ENCODE measurements around the gene SPEN. TPM values are rescaled to one million over a fixed set of nuclear protein-coding genes. Genes with fewer than 3 reads are reported as not detected.

SPEN gene
- total and polyA plus RNA-seq, 2 of the 13 experiments (the other 11 are each of a cell fraction or from before 2014, with no cell fraction given): 4.8 to 14.0 TPM

DNA sequence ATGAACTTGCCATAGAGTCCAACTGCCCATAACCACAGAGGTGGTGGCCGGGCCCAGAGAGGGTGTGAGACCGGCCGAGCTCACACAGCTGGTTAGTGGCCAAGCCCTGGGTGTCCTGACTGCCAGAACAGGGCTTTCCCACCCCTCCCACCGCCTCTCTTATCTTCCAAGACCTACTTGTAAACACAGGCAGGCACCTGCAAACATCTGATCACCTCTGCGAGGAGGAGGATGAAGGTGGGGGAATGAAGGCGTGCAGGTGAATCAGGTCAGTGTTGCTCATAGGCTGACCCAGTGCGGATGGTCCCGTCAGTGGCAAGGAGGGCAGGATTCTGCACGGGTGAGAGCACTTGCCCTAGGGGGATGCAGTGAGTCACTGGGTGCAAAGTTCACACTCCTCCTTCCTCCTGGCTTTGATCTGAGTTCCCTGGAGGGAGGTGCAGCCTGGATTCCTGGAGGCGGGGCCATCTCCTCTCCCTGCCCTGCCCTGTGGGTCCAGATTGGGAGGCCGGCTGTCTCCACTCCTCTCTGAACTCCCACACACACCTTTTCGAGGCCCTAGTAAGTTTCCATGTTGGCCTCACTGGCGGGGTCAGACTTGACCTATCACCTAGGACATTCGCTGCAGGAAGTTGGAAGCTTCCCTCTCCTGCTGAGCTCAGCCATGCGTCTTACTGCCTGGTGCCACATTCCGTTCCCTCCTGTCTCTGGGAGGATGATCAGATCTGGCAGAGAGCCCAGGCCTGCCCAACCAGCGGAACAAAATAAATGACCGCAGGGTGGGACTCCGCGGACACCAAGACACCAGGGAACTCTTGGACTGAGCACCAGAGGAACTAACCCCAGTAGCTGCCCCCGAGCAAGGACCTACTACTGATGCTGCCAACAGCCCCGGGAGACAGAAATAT lies 47.3 kb upstream of the SPEN start (continued):
- TF ChIP-seq, protein P1, sequence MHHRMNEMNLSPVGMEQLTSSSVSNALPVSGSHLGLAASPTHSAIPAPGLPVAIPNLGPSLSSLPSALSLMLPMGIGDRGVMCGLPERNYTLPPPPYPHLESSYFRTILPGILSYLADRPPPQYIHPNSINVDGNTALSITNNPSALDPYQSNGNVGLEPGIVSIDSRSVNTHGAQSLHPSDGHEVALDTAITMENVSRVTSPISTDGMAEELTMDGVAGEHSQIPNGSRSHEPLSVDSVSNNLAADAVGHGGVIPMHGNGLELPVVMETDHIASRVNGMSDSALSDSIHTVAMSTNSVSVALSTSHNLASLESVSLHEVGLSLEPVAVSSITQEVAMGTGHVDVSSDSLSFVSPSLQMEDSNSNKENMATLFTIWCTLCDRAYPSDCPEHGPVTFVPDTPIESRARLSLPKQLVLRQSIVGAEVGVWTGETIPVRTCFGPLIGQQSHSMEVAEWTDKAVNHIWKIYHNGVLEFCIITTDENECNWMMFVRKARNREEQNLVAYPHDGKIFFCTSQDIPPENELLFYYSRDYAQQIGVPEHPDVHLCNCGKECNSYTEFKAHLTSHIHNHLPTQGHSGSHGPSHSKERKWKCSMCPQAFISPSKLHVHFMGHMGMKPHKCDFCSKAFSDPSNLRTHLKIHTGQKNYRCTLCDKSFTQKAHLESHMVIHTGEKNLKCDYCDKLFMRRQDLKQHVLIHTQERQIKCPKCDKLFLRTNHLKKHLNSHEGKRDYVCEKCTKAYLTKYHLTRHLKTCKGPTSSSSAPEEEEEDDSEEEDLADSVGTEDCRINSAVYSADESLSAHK (CRISPR knock-in tag; IDR thresholded peaks at IDR 0.05; ENCODE audit: borderline replicate concordance): no peak
- TF ChIP-seq ZFP41 (CRISPR knock-in tag; IDR thresholded peaks at IDR 0.05; ENCODE audit: borderline replicate concordance): no peak
- TF ChIP-seq, protein P2, sequence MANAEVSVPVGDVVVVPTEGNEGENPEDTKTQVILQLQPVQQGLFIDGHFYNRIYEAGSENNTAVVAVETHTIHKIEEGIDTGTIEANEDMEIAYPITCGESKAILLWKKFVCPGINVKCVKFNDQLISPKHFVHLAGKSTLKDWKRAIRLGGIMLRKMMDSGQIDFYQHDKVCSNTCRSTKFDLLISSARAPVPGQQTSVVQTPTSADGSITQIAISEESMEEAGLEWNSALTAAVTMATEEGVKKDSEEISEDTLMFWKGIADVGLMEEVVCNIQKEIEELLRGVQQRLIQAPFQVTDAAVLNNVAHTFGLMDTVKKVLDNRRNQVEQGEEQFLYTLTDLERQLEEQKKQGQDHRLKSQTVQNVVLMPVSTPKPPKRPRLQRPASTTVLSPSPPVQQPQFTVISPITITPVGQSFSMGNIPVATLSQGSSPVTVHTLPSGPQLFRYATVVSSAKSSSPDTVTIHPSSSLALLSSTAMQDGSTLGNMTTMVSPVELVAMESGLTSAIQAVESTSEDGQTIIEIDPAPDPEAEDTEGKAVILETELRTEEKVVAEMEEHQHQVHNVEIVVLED (CRISPR knock-in tag; IDR thresholded peaks at IDR 0.05; ENCODE audit: borderline replicate concordance): peak; percentile 44; the same call in 1 of the 2 replicates
- TF ChIP-seq, protein P3, sequence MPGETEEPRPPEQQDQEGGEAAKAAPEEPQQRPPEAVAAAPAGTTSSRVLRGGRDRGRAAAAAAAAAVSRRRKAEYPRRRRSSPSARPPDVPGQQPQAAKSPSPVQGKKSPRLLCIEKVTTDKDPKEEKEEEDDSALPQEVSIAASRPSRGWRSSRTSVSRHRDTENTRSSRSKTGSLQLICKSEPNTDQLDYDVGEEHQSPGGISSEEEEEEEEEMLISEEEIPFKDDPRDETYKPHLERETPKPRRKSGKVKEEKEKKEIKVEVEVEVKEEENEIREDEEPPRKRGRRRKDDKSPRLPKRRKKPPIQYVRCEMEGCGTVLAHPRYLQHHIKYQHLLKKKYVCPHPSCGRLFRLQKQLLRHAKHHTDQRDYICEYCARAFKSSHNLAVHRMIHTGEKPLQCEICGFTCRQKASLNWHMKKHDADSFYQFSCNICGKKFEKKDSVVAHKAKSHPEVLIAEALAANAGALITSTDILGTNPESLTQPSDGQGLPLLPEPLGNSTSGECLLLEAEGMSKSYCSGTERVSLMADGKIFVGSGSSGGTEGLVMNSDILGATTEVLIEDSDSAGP (CRISPR knock-in tag; IDR thresholded peaks at IDR 0.05; ENCODE audit: borderline replicate concordance): peak; percentile 84
- TF ChIP-seq JUN (CRISPR knock-in tag; IDR thresholded peaks at IDR 0.05): peak; percentile 95
- no peak; the same call in 1 of the 2 replicates for TF ChIP-seq ZNF552 (CRISPR knock-in tag; IDR thresholded peaks at IDR 0.05; ENCODE audit: borderline replicate concordance)
- TF ChIP-seq, protein P4, sequence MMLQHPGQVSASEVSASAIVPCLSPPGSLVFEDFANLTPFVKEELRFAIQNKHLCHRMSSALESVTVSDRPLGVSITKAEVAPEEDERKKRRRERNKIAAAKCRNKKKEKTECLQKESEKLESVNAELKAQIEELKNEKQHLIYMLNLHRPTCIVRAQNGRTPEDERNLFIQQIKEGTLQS (CRISPR knock-in tag; IDR thresholded peaks at IDR 0.05): peak; percentile 97
- TF ChIP-seq KLF16 (CRISPR knock-in tag; IDR thresholded peaks at IDR 0.05): 0 out of 4 replicates have a peak, but pooled peaks of 1 of the 2 experiments have one; percentile 35
- no peak for TF ChIP-seq ZNF792 (CRISPR knock-in tag; IDR thresholded peaks at IDR 0.05)
- TF ChIP-seq ASH2L (IDR thresholded peaks at IDR 0.05; ENCODE audit: insufficient read length, low read depth, low read length): peak; percentile 67
- TF ChIP-seq, protein P5, sequence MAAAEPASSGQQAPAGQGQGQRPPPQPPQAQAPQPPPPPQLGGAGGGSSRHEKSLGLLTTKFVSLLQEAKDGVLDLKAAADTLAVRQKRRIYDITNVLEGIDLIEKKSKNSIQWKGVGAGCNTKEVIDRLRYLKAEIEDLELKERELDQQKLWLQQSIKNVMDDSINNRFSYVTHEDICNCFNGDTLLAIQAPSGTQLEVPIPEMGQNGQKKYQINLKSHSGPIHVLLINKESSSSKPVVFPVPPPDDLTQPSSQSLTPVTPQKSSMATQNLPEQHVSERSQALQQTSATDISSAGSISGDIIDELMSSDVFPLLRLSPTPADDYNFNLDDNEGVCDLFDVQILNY (CRISPR knock-in tag; conservative IDR thresholded peaks at IDR 0.05): no peak
- TF ChIP-seq, protein P6, sequence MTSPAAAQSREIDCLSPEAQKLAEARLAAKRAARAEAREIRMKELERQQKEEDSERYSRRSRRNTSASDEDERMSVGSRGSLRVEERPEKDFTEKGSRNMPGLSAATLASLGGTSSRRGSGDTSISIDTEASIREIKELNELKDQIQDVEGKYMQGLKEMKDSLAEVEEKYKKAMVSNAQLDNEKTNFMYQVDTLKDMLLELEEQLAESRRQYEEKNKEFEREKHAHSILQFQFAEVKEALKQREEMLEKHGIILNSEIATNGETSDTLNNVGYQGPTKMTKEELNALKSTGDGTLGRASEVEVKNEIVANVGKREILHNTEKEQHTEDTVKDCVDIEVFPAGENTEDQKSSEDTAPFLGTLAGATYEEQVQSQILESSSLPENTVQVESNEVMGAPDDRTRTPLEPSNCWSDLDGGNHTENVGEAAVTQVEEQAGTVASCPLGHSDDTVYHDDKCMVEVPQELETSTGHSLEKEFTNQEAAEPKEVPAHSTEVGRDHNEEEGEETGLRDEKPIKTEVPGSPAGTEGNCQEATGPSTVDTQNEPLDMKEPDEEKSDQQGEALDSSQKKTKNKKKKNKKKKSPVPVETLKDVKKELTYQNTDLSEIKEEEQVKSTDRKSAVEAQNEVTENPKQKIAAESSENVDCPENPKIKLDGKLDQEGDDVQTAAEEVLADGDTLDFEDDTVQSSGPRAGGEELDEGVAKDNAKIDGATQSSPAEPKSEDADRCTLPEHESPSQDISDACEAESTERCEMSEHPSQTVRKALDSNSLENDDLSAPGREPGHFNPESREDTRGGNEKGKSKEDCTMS (CRISPR knock-in tag; conservative IDR thresholded peaks at IDR 0.05): no peak
- TF ChIP-seq, protein P7, sequence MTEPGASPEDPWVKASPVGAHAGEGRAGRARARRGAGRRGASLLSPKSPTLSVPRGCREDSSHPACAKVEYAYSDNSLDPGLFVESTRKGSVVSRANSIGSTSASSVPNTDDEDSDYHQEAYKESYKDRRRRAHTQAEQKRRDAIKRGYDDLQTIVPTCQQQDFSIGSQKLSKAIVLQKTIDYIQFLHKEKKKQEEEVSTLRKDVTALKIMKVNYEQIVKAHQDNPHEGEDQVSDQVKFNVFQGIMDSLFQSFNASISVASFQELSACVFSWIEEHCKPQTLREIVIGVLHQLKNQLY (CRISPR knock-in tag; IDR thresholded peaks at IDR 0.05): peak; percentile 74
- TF ChIP-seq ZNF724P (CRISPR knock-in tag; IDR thresholded peaks at IDR 0.05; ENCODE audit: borderline replicate concordance): no peak
- TF ChIP-seq ZNF225 (CRISPR knock-in tag; IDR thresholded peaks at IDR 0.05): no peak
- TF ChIP-seq ZNF589 (CRISPR knock-in tag; conservative IDR thresholded peaks at IDR 0.05): 0 out of 2 replicates have a peak, but pooled peaks have one; percentile 20
